ENCODE results near the gene ZBTB37.

GRCh38 chr1:173856014-173856413 lies 12.2 kb upstream of the ZBTB37 start:
- TF ChIP-seq CTCF (IDR thresholded peaks at IDR 0.05) (no peak), POLR2AphosphoS5 (IDR thresholded peaks at IDR 0.05) (no peak), POLR2A (IDR thresholded peaks at IDR 0.05) (no peak), EP300 (IDR thresholded peaks at IDR 0.05) (no peak)

Measured in suprapubic skin (tissue), 4 donors.